ENCODE measurements around the gene LBHD2. TPM values are rescaled to one million over a fixed set of nuclear protein-coding genes. Genes with fewer than 3 reads are reported as not detected.

Gene LBHD2
- total RNA-seq, 1 donor from 2014 or later = not detected

- Mint-ChIP-seq H3K27ac (ENCODE audit: unreplicated experiment) (no peak overlapping the region), H3K4me1 (ENCODE audit: unreplicated experiment) (peaks cover 28% of the 10 kb centered on the region), H3K36me3 (ENCODE audit: low read depth, unreplicated experiment) (peaks cover 15% of the 10 kb centered on the region), H3K9me3 (ENCODE audit: unreplicated experiment) (no peaks in the 10 kb centered on the region), H3K4me3 (ENCODE audit: unreplicated experiment) (peak overlapping the region; percentile 82), H3K27me3 (ENCODE audit: unreplicated experiment) (peaks cover 12% of the 10 kb centered on the region)
- DNase-seq (ENCODE audit: low spot score) = peak; percentile 62
- TF ChIP-seq CTCF (IDR thresholded peaks at IDR 0.05; ENCODE audit: unreplicated experiment) = peak; percentile 50
Observed at GRCh38 chr14:103123634-103124500, 39.9 kb downstream of the LBHD2 start.

- no peak for TF ChIP-seq CTCF (IDR thresholded peaks at IDR 0.05; ENCODE audit: unreplicated experiment)
- Mint-ChIP-seq H3K4me3 (ENCODE audit: unreplicated experiment) (peak overlapping the region; percentile 82), H3K9me3 (ENCODE audit: unreplicated experiment) (no peaks in the 10 kb centered on the region), H3K36me3 (ENCODE audit: low read depth, unreplicated experiment) (peaks cover 20% of the 10 kb centered on the region), H3K27ac (ENCODE audit: unreplicated experiment) (no peak overlapping the region), H3K4me1 (ENCODE audit: unreplicated experiment) (peaks cover 28% of the 10 kb centered on the region), H3K27me3 (ENCODE audit: unreplicated experiment) (peaks cover 16% of the 10 kb centered on the region)
- DNase-seq (ENCODE audit: low spot score) = no peak
Observed at GRCh38 chr14:103124501-103125001, 40.5 kb downstream of the LBHD2 start.

GRCh38 chr14:103125098-103126070 is 41.4 kb downstream of the LBHD2 start:
- peak overlapping the region; percentile 11 for H3K4me3 Mint-ChIP-seq (ENCODE audit: unreplicated experiment)

GRCh38 chr14:103126088-103126872 is 42.3 kb downstream of the LBHD2 start:
- peaks cover 20% of the 10 kb centered on the region for H3K4me1 Mint-ChIP-seq (ENCODE audit: unreplicated experiment)
- H3K4me3 Mint-ChIP-seq (ENCODE audit: unreplicated experiment) = peak overlapping the region; percentile 73

More at GRCh38 chr14:103125098-103126070, 41.4 kb downstream of the LBHD2 start:
- peaks cover 18% of the 10 kb centered on the region for H3K27me3 Mint-ChIP-seq (ENCODE audit: unreplicated experiment)
- H3K27ac Mint-ChIP-seq (ENCODE audit: unreplicated experiment) = no peak overlapping the region
- no peak for DNase-seq (ENCODE audit: low spot score)
- H3K4me1 Mint-ChIP-seq (ENCODE audit: unreplicated experiment) = peaks cover 23% of the 10 kb centered on the region
- no peaks in the 10 kb centered on the region for H3K9me3 Mint-ChIP-seq (ENCODE audit: unreplicated experiment)
- peaks cover 21% of the 10 kb centered on the region for H3K36me3 Mint-ChIP-seq (ENCODE audit: low read depth, unreplicated experiment)
- TF ChIP-seq CTCF (IDR thresholded peaks at IDR 0.05; ENCODE audit: unreplicated experiment) = no peak

More at GRCh38 chr14:103126088-103126872, 42.3 kb downstream of the LBHD2 start:
- DNase-seq (ENCODE audit: low spot score) = no peak
- Mint-ChIP-seq H3K27me3 (ENCODE audit: unreplicated experiment) (peaks cover 23% of the 10 kb centered on the region), H3K36me3 (ENCODE audit: low read depth, unreplicated experiment) (peaks cover 21% of the 10 kb centered on the region), H3K27ac (ENCODE audit: unreplicated experiment) (peak overlapping the region; percentile 30), H3K9me3 (ENCODE audit: unreplicated experiment) (no peaks in the 10 kb centered on the region)
- no peak for TF ChIP-seq CTCF (IDR thresholded peaks at IDR 0.05; ENCODE audit: unreplicated experiment)
